GM23338 (cell line): ENCODE measurements around the gene TP53BP2. TPM values are rescaled to one million over a fixed set of nuclear protein-coding genes. Genes with fewer than 3 reads are reported as not detected.
A peak's percentile ranks its signal among the peaks of the same experiment; 100 is the strongest.

ENCODE experiments used
- ATAC-seq: fragments of 200-7000 bp; cut with Tn5 transposase; 3 replicates; pipeline ENCODE4 v1.9.1; 2020
- DNase-seq: peaks from one replicate; pipeline ENCODE4 v3.0.0-alpha.2; 2015; ENCODE audit warnings: low spot score
- H2AFZ ChIP-seq: fragments of 200-600 bp; sonication (generic); 2 replicates; pipeline ENCODE4 v1.8.0; 2016; ENCODE audit warnings: antibody characterized with exemption, mild to moderate bottlenecking, moderate library complexity
- H3F3A ChIP-seq: fragments of 200-600 bp; sonication (generic); replicated peaks from 2 replicates; pipeline ENCODE4 v1.8.0; 2017; ENCODE audit warnings: antibody characterized with exemption, mixed run types, low read depth
- H3K27ac ChIP-seq: fragments of 200-600 bp; sonication (generic); 2 replicates; pipeline ENCODE4 v1.6.1; 2016; ENCODE audit warnings: low read depth
- H3K27me3 ChIP-seq: fragments of 200-600 bp; sonication (generic); 2 replicates; pipeline ENCODE4 v1.8.0; 2016; ENCODE audit warnings: mild to moderate bottlenecking, mixed run types, moderate library complexity; ENCODE audit not compliant: insufficient read depth
- H3K36me3 ChIP-seq: fragments of 200-600 bp; sonication (generic); 2 replicates; pipeline ENCODE4 v1.8.0; 2016; ENCODE audit warnings: mild to moderate bottlenecking; ENCODE audit not compliant: insufficient read depth
- H3K4me1 ChIP-seq: fragments of 200-600 bp; sonication (generic); 2 replicates; pipeline ENCODE4 v1.8.0; 2016; ENCODE audit warnings: mild to moderate bottlenecking, moderate library complexity; ENCODE audit not compliant: insufficient read depth
- H3K4me2 ChIP-seq: fragments of 200-600 bp; sonication (generic); 2 replicates; pipeline ENCODE4 v1.7.1; 2017; ENCODE audit warnings: mixed run types
- H3K4me3 ChIP-seq: fragments of 200-600 bp; sonication (generic); 2 replicates; pipeline ENCODE4 v1.6.1; 2016; ENCODE audit warnings: mixed run types
- H3K79me2 ChIP-seq: fragments of 200-600 bp; sonication (generic); replicated peaks from 2 replicates; pipeline ENCODE4 v1.8.0; 2017; ENCODE audit warnings: mild to moderate bottlenecking; ENCODE audit not compliant: insufficient read depth
- H3K9me2 ChIP-seq: fragments of 200-600 bp; sonication (generic); 2 replicates; pipeline ENCODE4 v1.8.0; 2017; ENCODE audit not compliant: insufficient read depth
- H4K20me1 ChIP-seq: fragments of 200-600 bp; sonication (generic); replicated peaks from 2 replicates; pipeline ENCODE4 v1.8.0; 2017; ENCODE audit warnings: mild to moderate bottlenecking; ENCODE audit not compliant: insufficient read depth
- H3K27ac Mint-ChIP-seq: 2 replicates; pipeline ENCODE4 v1.8.0; 2020; ENCODE audit warnings: inconsistent platforms, mild to moderate bottlenecking, moderate library complexity, mixed read lengths
- H3K27me3 Mint-ChIP-seq: 3 replicates; pipeline ENCODE4 v1.8.0; 2022; ENCODE audit warnings: low read depth, mild to moderate bottlenecking, moderate library complexity, mixed read lengths, inconsistent platforms; ENCODE audit not compliant: insufficient read depth, poor library complexity
- H3K36me3 Mint-ChIP-seq: 3 replicates; pipeline ENCODE4 v1.8.0; 2021; ENCODE audit warnings: low read depth, mild to moderate bottlenecking, inconsistent platforms, moderate library complexity, mixed read lengths
- H3K4me1 Mint-ChIP-seq: 3 replicates; pipeline ENCODE4 v1.8.0; 2020; ENCODE audit warnings: mild to moderate bottlenecking, inconsistent platforms, mixed read lengths
- H3K4me3 Mint-ChIP-seq: 3 replicates; pipeline ENCODE4 v1.8.0; 2021; ENCODE audit warnings: moderate library complexity, mild to moderate bottlenecking, inconsistent platforms, mixed read lengths
- H3K9me3 Mint-ChIP-seq: 3 replicates; pipeline ENCODE4 v1.8.0; 2020; ENCODE audit warnings: moderate library complexity, mild to moderate bottlenecking, inconsistent platforms, mixed read lengths
- CREB1 ChIP-seq: fragments of 250-450 bp; sonication (Bioruptor Pico); IDR thresholded peaks from 2 replicates; pipeline ENCODE4 v1.5.0; 2020; ENCODE audit warnings: low read depth, mild to moderate bottlenecking, moderate library complexity
- CTCF ChIP-seq, 2 experiments: fragments of 200-600 bp in 1 of 2; sonication (generic) in 1 of 2; conservative IDR thresholded peaks; 2 replicates each; pipeline versions ENCODE4 v1.5.1 to v1.6.1; 2016 to 2017; ENCODE audit warnings: antibody characterized with exemption in 2 of 2, low read depth in 2 of 2, mild to moderate bottlenecking in 2 of 2, moderate library complexity in 1 of 2
- EZH2 ChIP-seq: fragments of 200-600 bp; sonication (generic); IDR thresholded peaks from one replicate; pipeline ENCODE4 v1.8.0; 2017; ENCODE audit warnings: antibody characterized with exemption, mild to moderate bottlenecking, low read depth; ENCODE audit not compliant: unreplicated experiment
- EZH2phosphoT487 ChIP-seq: fragments of 200-600 bp; sonication (generic); IDR thresholded peaks from one replicate; pipeline ENCODE4 v1.8.1; 2018; ENCODE audit warnings: antibody characterized with exemption; ENCODE audit not compliant: unreplicated experiment
- JUNB ChIP-seq: IDR thresholded peaks from one replicate; pipeline ENCODE4 v1.6.1; 2016; ENCODE audit warnings: antibody characterized with exemption; ENCODE audit not compliant: unreplicated experiment
- NANOG ChIP-seq: IDR thresholded peaks from 2 replicates; pipeline ENCODE4 v1.6.1; 2016; ENCODE audit warnings: antibody characterized with exemption, borderline replicate concordance
- POLR2AphosphoS5 ChIP-seq: IDR thresholded peaks from 2 replicates; pipeline ENCODE4 v1.6.1; 2016; ENCODE audit warnings: antibody characterized with exemption, low read depth
- STAT1 ChIP-seq: IDR thresholded peaks from one replicate; pipeline ENCODE4 v1.6.1; 2016; ENCODE audit warnings: antibody characterized with exemption; ENCODE audit not compliant: unreplicated experiment
- ZNF114 ChIP-seq: fragments of 250-450 bp; sonication (Bioruptor Pico); IDR thresholded peaks from 2 replicates; pipeline ENCODE4 v1.5.0; 2020; ENCODE audit warnings: mild to moderate bottlenecking, moderate library complexity
- ZNF331 ChIP-seq: fragments of 250-450 bp; sonication (Bioruptor Pico); IDR thresholded peaks from 2 replicates; pipeline ENCODE4 v1.5.0; 2020; ENCODE audit warnings: low read depth, mild to moderate bottlenecking, moderate library complexity
- polyA plus RNA-seq: library from polyadenylated mRNA; unstranded; fragments of >200 nt; fragmentation: Nextera tagmentation; extraction: Ambion mirVana; gene quantifications from 2 replicates; pipeline ENCODE4 v1.2.1, GENCODE V29; 2016
- total RNA-seq: library from RNA; depleted of rRNA; stranded (reverse); fragments of >200 nt; shearing (Covaris generic); gene quantifications from 2 replicates; pipeline ENCODE4 v1.2.3, GENCODE V29; 2014
- TF ChIP-seq, protein P1 (sequence below): IDR thresholded peaks from one replicate; pipeline ENCODE4 v1.6.1; 2018; ENCODE audit warnings: antibody characterized with exemption; ENCODE audit not compliant: unreplicated experiment
- TF ChIP-seq, protein P2 (sequence below): IDR thresholded peaks from 2 replicates; pipeline ENCODE4 v1.6.1; 2016; ENCODE audit warnings: antibody characterized with exemption

Gene TP53BP2
- total and polyA plus RNA-seq, 2 experiments from 2014 or later, result 10.1 to 32.9 TPM

DNA sequence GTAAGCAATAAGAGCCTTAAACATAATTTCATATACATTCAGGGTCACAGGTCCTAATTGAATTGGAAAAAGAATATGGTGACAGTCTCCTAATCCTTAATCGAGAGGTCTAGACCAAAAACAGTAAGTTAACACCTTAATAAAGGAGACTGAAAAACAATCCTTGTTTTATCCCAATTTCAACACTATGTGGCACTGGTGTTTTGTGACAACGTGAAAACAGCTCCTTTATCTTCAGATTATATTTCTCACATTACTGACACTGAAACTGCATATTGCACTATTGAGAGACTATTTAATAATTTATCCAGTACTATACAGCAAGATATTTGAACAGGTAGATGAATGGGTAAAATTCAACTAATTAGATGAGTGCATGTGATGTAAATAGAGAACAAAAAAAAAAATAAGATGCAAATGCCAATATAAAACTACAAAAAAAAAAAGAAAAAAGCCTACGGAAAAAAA, 34.1 kb downstream of the TP53BP2 start:
- Histone ChIP-seq H3K27ac (no peak overlapping the region), H3K4me1 (no peaks in the 10 kb centered on the region), H2AFZ (no peak overlapping the region), H3K79me2 (peaks cover 20% of the 10 kb centered on the region), H3K9me2 (no peaks in the 10 kb centered on the region), H3K36me3 (peaks cover 13% of the 10 kb centered on the region), H3F3A (no peaks in the 10 kb centered on the region), H3K4me2 (no peak overlapping the region), H4K20me1 (peaks cover 12% of the 10 kb centered on the region), H3K27me3 (no peaks in the 10 kb centered on the region), H3K4me3 (no peak overlapping the region)
- TF ChIP-seq CTCF (conservative IDR thresholded peaks at IDR 0.05; ENCODE audit: low read depth in 2 of 2) (peak; percentile 51 to 52), POLR2AphosphoS5 (no peak)
- H3K27me3 Mint-ChIP-seq, result no peaks in the 10 kb centered on the region
- ATAC-seq, result no peak; the same call in 2 of the 3 replicates
- H3K4me3 Mint-ChIP-seq, result no peak overlapping the region
- no peaks in the 10 kb centered on the region; the same call in 2 of the 3 replicates for H3K4me1 Mint-ChIP-seq
- H3K36me3 Mint-ChIP-seq, result peaks cover 64% of the 10 kb centered on the region
- no peak overlapping the region for H3K27ac Mint-ChIP-seq
- DNase-seq, result peak; percentile 51
- H3K9me3 Mint-ChIP-seq, result peaks cover 4% of the 10 kb centered on the region; the same call in 1 of the 3 replicates

- Mint-ChIP-seq H3K4me1 (peaks cover 3% of the 10 kb centered on the region), H3K9me3 (peaks cover 4% of the 10 kb centered on the region; the same call in 1 of the 3 replicates), H3K27ac (no peak overlapping the region), H3K36me3 (peaks cover 72% of the 10 kb centered on the region), H3K4me3 (no peak overlapping the region), H3K27me3 (no peaks in the 10 kb centered on the region)
- Histone ChIP-seq H3K4me2 (no peak overlapping the region), H2AFZ (no peak overlapping the region), H3K36me3 (peaks cover 13% of the 10 kb centered on the region), H3K79me2 (peaks cover 9% of the 10 kb centered on the region), H3K27me3 (no peaks in the 10 kb centered on the region), H3K4me1 (no peaks in the 10 kb centered on the region), H4K20me1 (peaks cover 12% of the 10 kb centered on the region; the same call in 1 of the 2 replicates), H3K9me2 (no peaks in the 10 kb centered on the region), H3F3A (no peaks in the 10 kb centered on the region), H3K27ac (no peak overlapping the region), H3K4me3 (no peak overlapping the region)
- ATAC-seq (no peak), DNase-seq (no peak)
- no peak for TF ChIP-seq ZNF331 (CRISPR knock-in tag)
- no peak for TF ChIP-seq NANOG
- TF ChIP-seq, protein P1, sequence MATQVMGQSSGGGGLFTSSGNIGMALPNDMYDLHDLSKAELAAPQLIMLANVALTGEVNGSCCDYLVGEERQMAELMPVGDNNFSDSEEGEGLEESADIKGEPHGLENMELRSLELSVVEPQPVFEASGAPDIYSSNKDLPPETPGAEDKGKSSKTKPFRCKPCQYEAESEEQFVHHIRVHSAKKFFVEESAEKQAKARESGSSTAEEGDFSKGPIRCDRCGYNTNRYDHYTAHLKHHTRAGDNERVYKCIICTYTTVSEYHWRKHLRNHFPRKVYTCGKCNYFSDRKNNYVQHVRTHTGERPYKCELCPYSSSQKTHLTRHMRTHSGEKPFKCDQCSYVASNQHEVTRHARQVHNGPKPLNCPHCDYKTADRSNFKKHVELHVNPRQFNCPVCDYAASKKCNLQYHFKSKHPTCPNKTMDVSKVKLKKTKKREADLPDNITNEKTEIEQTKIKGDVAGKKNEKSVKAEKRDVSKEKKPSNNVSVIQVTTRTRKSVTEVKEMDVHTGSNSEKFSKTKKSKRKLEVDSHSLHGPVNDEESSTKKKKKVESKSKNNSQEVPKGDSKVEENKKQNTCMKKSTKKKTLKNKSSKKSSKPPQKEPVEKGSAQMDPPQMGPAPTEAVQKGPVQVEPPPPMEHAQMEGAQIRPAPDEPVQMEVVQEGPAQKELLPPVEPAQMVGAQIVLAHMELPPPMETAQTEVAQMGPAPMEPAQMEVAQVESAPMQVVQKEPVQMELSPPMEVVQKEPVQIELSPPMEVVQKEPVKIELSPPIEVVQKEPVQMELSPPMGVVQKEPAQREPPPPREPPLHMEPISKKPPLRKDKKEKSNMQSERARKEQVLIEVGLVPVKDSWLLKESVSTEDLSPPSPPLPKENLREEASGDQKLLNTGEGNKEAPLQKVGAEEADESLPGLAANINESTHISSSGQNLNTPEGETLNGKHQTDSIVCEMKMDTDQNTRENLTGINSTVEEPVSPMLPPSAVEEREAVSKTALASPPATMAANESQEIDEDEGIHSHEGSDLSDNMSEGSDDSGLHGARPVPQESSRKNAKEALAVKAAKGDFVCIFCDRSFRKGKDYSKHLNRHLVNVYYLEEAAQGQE, result no peak
- TF ChIP-seq EZH2, result no peak
- no peak for TF ChIP-seq EZH2phosphoT487
- no peak for TF ChIP-seq CREB1 (CRISPR knock-in tag)
- TF ChIP-seq JUNB, result no peak
- TF ChIP-seq STAT1, result no peak
- no peak for TF ChIP-seq ZNF114 (CRISPR knock-in tag)
- no peak for TF ChIP-seq CTCF (conservative IDR thresholded peaks at IDR 0.05; ENCODE audit: low read depth in 2 of 2)
- TF ChIP-seq, protein P2, sequence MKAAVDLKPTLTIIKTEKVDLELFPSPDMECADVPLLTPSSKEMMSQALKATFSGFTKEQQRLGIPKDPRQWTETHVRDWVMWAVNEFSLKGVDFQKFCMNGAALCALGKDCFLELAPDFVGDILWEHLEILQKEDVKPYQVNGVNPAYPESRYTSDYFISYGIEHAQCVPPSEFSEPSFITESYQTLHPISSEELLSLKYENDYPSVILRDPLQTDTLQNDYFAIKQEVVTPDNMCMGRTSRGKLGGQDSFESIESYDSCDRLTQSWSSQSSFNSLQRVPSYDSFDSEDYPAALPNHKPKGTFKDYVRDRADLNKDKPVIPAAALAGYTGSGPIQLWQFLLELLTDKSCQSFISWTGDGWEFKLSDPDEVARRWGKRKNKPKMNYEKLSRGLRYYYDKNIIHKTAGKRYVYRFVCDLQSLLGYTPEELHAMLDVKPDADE, result no peak
- no peak for TF ChIP-seq POLR2AphosphoS5
These were observed 35.2 kb downstream of the TP53BP2 start for GRCh38 chr1:223810586-223810985.
